NCI-H2196 treated with DMSO at 0.1 percent for 48 hours (cell line): ENCODE data around the gene TRPC4.

Experiments used
- DNase-seq: peaks from one replicate; lab custom pipeline; 2025; ENCODE audit not compliant: unreplicated experiment; lab: John Stamatoyannopoulos, UW

The TRPC4 gene

GRCh38 chr13:37662624-37663023 is 206.9 kb downstream of the TRPC4 start:
- DNase-seq = no peak

GRCh38 chr13:37657956-37658355 is 211.6 kb downstream of the TRPC4 start:
- no peak for DNase-seq

- no peak for DNase-seq
These were observed 212.4 kb downstream of the TRPC4 start for GRCh38 chr13:37657134-37657533.

DNA sequence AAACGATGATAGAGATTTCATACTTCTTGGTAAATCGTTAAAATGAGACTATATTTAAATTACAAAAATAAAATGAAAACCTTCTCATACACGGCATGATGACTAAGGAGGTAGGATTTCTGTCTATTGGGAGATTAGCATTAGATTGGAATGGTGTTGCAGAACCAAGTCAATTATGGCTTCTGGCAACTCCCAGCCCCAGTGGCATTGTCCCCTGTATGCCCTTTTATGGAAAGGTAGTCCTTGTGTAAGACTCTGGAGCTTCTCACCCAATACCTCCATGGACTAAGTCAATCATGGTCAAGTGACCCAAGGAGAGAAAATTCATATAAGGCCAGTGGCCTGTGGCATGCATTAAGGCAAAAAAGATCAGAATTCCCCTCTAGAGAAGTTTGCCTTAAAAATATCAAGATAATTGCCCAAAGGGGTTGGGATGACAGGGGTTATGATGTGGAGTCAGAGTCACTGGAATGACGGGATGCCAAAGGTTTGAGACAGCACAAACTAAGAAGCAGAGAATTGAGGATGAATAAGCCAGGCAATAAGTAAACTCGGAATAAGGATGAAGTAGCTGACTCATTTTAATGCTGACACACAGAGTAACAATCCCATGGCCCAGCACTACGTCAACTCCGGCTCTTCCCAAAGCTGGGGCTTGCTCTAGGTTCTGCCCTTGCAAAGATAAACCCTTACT is 213.2 kb downstream of the TRPC4 start:
- no peak for DNase-seq

GRCh38 chr13:37652596-37652995 is 217.0 kb downstream of the TRPC4 start:
- no peak for DNase-seq

GRCh38 chr13:37651891-37652290 is 217.7 kb downstream of the TRPC4 start:
- DNase-seq = no peak

GRCh38 chr13:37648609-37649008 is 221.0 kb downstream of the TRPC4 start:
- DNase-seq = no peak

- DNase-seq = no peak
These were observed 222.4 kb downstream of the TRPC4 start for GRCh38 chr13:37647031-37647650.

DNA sequence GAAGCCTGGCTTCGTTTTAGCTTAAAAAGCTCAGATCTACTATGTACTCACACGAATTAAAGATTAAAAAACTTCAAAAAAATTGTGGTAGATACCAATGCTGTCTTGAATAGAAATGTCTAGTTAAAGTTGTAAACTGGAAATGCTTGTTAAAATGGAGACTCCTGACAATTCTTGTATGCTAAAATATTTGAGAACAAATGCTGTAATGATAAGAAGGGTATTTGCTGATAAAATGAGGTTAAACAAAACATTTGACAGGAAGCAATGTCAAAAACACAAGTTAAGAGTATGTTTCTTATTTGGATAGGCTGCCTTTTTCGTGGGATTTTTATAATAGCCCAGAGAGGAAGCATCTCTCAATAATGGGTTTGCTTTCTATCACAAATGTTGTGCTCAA is 223.0 kb downstream of the TRPC4 start:
- no peak for DNase-seq

DNA sequence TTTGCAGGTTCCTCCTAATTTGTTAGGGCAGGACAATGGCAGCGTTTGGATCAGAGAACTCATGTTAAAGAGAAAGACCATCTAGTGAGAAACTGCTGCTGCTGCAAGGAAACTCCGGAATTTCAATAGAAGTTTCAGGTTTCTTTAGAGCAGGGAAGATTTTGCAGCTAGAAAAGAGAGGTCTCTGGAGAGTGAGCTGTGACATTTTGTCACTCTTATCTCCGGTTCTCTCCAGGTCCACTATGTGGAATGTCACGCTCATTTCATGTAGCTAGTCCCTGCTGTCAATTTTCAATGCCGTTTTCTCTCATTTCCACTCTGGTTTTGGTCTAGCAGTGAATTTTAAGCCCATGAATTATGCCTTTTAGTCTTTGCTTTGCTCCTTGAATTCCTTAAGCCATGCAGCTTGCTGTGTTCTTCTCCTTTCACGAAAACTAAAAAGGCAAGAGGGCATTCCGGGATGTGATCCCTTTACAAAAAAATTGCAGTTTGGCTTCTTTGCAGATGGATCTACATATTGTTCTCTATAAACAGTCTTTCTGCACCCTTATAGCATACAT is 224.3 kb downstream of the TRPC4 start:
- no peak for DNase-seq

DNA sequence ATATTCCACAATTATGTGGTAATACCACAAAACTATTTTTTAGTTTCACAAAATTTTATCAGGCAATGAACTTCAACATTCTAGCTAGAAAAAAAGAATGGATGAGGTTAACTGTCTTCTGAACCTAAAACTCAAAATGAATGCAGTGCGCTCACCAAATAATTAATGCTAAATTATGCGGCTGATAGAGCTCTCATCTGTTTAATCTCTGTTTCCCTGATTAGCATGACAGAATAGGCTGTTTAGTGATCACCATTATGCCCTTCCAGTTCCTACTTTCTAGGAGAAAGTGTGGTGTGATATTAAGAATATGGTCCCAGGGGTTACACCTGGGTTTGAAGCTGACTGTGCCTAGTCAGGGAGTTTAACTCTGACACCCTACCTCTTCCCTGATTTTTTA is 228.2 kb downstream of the TRPC4 start:
- no peak for DNase-seq

DNA sequence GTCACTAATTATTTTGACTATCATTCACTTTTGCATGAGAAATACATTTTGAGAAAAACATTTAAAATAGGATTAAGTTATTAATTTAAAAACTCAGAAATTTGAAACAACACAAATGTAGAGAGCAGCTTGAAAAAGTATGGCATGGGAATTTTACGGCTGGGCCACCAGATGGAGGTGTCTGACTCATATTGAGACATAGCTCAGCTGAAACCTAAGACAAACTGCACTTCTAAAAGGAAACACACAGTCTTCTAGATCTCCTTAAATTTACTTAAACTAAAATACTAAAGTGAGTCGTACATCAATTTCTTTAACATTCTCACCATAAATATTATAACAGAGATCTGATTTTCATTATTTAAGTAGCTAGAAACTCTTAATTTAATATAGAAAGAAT is 229.1 kb downstream of the TRPC4 start:
- peak; percentile 0 for DNase-seq

GRCh38 chr13:37636701-37637100 is 232.9 kb downstream of the TRPC4 start:
- no peak for DNase-seq

DNA sequence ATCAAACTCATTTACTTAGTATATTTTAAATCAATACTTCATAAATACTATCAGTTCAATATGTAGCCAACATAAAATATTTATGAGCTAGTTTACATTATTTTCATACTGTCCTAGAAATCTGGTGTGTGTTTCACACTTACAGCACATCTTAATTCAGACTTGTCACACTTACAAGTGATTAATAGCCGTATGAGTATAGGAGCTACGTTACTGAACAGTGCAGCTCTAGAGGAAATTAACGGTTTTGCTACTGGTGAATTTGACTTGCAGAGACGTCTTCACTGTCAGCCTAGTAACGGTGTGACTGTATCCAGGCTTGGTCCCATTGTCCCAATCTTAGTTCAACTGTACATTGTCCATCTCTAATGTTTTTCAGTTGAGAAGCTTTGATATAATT is 237.3 kb downstream of the TRPC4 start:
- no peak for DNase-seq

GRCh38 chr13:37627428-37627827 is 242.1 kb downstream of the TRPC4 start:
- no peak for DNase-seq

DNA sequence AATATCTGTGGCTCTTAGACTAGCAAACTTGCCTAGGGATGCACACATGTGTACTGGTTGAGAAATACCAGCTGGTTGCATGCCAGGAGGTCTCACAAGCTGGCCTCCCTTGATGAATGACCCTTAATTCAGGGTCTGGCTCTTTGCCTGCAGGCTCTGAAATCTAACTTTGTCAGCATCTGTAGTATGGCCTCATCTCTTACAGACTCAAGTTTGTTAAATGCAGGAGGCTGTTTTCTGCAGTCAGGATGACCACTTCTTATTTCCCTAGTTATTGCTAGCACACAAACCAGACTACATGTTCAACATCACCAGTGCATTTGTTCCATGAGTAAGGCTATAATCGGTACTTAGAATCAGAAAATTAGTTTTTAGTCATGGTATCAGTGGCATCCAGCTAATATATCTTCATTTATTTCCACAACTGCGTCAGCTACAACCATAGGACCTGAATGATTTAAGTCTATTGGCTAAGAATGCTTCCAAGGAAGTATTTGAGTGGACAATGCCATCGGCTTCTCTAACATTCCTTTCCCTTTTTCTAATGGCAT is 247.7 kb downstream of the TRPC4 start:
- no peak for DNase-seq

GRCh38 chr13:37618554-37618953 is 251.0 kb downstream of the TRPC4 start:
- no peak for DNase-seq

GRCh38 chr13:37617173-37617572 is 252.4 kb downstream of the TRPC4 start:
- no peak for DNase-seq

DNA sequence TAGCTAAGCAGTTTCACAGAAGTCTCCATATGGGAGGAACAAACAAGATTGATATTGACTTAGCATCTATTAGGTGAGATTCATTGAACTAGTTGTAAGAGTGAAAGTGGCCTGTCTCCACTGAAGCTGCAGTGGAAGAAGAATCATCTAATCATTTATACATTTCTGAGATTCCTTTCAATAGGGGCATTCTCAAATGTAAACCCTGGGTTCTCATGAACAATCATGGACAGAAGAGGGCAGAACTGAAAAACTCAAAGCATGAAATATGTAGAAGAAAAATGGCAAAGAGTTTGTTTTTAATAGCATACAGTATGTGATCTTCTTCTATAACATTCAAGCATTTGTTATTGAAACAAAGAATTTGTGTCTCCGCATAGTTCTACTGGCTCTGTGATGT is 253.4 kb downstream of the TRPC4 start:
- no peak for DNase-seq

GRCh38 chr13:37615276-37615675 is 254.3 kb downstream of the TRPC4 start:
- no peak for DNase-seq

DNA sequence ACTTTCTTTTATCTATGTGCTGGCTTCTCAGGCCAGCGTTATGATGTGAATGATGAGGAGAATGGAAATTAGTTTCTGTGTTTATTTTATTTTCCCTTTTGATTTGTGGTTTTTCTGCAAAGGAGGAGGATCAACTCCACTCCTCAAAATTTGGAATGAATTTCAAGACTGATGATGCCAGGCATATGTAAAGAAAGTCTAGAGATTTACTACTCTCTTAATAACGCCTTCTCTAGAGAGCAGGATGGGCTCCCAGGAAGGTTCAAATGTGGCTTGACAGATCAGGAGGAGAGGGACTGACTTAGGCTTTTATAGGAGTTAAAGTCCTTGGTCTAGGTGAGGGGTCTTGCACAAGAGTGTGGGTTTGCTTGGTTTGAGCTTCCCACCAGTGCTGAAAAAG is 255.9 kb downstream of the TRPC4 start:
- DNase-seq = no peak

DNA sequence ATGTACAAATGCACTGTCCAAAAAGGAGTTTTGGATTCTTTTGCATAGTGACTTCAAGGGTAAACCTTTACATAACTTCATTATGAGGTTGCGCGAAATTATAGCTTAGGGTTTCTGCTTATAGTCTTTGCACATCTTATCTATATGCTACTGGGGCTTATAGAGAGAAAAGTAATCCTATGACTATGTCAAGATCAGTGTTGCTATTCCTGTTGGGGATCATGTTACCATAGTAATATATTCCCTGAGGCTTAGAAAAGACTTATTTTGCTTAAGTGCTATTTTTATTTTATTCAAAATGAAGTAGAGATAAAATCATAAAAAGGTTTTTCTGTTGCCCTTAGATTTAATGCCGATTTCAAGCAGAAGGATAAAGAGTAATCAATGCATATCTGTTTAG is 256.3 kb downstream of the TRPC4 start:
- no peak for DNase-seq
